ENCODE measurements around the gene PCDH17.

PCDH17 gene, protein sequence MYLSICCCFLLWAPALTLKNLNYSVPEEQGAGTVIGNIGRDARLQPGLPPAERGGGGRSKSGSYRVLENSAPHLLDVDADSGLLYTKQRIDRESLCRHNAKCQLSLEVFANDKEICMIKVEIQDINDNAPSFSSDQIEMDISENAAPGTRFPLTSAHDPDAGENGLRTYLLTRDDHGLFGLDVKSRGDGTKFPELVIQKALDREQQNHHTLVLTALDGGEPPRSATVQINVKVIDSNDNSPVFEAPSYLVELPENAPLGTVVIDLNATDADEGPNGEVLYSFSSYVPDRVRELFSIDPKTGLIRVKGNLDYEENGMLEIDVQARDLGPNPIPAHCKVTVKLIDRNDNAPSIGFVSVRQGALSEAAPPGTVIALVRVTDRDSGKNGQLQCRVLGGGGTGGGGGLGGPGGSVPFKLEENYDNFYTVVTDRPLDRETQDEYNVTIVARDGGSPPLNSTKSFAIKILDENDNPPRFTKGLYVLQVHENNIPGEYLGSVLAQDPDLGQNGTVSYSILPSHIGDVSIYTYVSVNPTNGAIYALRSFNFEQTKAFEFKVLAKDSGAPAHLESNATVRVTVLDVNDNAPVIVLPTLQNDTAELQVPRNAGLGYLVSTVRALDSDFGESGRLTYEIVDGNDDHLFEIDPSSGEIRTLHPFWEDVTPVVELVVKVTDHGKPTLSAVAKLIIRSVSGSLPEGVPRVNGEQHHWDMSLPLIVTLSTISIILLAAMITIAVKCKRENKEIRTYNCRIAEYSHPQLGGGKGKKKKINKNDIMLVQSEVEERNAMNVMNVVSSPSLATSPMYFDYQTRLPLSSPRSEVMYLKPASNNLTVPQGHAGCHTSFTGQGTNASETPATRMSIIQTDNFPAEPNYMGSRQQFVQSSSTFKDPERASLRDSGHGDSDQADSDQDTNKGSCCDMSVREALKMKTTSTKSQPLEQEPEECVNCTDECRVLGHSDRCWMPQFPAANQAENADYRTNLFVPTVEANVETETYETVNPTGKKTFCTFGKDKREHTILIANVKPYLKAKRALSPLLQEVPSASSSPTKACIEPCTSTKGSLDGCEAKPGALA (N-terminal part only)

GRCh38 chr13:57631596-57632275 lies at the start of gene PCDH17:
PCDH17 (plus strand) TSS chr13:57631744; CDS start chr13:57632547, 803 bp downstream.
- TF ChIP-seq, protein P1, sequence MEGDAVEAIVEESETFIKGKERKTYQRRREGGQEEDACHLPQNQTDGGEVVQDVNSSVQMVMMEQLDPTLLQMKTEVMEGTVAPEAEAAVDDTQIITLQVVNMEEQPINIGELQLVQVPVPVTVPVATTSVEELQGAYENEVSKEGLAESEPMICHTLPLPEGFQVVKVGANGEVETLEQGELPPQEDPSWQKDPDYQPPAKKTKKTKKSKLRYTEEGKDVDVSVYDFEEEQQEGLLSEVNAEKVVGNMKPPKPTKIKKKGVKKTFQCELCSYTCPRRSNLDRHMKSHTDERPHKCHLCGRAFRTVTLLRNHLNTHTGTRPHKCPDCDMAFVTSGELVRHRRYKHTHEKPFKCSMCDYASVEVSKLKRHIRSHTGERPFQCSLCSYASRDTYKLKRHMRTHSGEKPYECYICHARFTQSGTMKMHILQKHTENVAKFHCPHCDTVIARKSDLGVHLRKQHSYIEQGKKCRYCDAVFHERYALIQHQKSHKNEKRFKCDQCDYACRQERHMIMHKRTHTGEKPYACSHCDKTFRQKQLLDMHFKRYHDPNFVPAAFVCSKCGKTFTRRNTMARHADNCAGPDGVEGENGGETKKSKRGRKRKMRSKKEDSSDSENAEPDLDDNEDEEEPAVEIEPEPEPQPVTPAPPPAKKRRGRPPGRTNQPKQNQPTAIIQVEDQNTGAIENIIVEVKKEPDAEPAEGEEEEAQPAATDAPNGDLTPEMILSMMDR (IDR thresholded peaks at IDR 0.05; ENCODE audit: control insufficient read depth, extremely low read depth, insufficient read depth), result no peak
- H3K4me3 ChIP-seq (ENCODE audit: low read depth, low read length), result peak within 1 kb of the TSS; percentile 40
- DNase-seq (ENCODE audit: low read depth), result no peak

DNA sequence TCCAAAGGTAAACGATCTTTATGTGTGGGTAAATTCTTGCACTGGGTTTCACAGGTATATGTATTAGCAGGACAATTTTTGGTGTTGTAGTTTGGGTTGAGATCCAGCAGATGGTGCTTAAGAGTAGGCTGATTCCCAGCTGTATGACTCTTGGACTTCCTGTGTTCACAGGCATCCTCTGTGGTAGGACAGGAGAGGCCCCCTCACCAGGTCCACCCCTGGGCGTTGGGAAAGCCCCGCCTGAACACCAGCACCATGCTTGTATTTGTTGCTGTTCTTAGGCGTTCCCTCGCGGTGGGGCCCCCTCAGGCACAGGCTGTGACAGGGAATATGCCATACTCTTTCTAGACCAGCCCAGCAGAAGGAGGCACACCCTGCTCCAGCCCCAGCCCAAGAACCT lies 49.5 kb upstream of the PCDH17 start:
- no peak overlapping the region for H3K4me3 ChIP-seq (ENCODE audit: low read depth, low read length)
- TF ChIP-seq, protein P1 (IDR thresholded peaks at IDR 0.05; ENCODE audit: control insufficient read depth, extremely low read depth, insufficient read depth), result 0 out of 2 replicates have a peak, but pooled peaks have one; percentile 11
- no peak for DNase-seq (ENCODE audit: low read depth)

- peak; percentile 42 for DNase-seq (ENCODE audit: low read depth)
- TF ChIP-seq, protein P1 (IDR thresholded peaks at IDR 0.05; ENCODE audit: control insufficient read depth, extremely low read depth, insufficient read depth), result no peak
- no peak overlapping the region for H3K4me3 ChIP-seq (ENCODE audit: low read depth, low read length)
These were observed 48.0 kb upstream of the PCDH17 start for GRCh38 chr13:57583529-57583928.

DNA sequence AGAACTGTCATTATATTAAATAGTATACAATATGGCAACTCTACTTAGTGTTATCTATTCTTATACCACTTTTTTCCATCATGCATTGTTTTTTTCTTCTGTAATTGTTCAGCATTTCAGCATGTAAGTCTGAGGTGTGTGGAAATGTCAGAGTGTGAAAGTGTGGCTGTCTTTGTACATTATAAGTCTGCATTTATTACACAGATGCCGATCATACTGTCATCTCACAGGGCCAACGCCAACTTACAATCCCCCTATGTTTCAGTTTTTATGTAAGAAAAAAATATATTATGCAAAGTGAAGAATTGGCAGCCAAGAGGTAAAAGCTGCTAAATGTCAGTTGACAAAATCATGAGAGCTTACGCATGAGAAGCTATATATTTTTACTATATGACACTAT lies 42.9 kb upstream of the PCDH17 start:
- no peak for DNase-seq (ENCODE audit: low read depth)
- TF ChIP-seq, protein P1 (IDR thresholded peaks at IDR 0.05; ENCODE audit: control insufficient read depth, extremely low read depth, insufficient read depth), result no peak

DNA sequence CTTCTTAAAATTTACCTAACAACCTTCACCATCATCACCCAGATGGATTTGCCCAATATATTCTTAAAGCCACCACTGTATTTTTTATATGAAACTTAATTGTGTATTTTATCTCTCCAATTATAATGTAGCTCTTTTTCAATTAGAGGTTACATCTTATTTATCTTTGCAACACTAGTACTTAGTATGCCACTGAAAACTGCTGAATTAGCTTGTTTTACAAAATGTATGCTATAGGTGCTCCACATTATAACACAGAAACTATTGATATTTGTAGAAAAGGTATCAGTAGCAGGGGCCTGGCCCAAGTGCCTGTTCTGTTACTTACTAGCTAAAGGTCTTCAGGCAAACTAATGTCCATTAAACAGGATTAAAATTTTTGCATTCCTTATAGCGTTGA lies 35.8 kb upstream of the PCDH17 start:
- no peak for DNase-seq (ENCODE audit: low read depth)
- TF ChIP-seq, protein P1 (IDR thresholded peaks at IDR 0.05; ENCODE audit: control insufficient read depth, extremely low read depth, insufficient read depth), result no peak
- H3K4me3 ChIP-seq (ENCODE audit: low read depth, low read length), result no peak overlapping the region

More for the DNA sequence above, 42.9 kb upstream of the PCDH17 start:
- no peak overlapping the region for H3K4me3 ChIP-seq (ENCODE audit: low read depth, low read length)

DNA sequence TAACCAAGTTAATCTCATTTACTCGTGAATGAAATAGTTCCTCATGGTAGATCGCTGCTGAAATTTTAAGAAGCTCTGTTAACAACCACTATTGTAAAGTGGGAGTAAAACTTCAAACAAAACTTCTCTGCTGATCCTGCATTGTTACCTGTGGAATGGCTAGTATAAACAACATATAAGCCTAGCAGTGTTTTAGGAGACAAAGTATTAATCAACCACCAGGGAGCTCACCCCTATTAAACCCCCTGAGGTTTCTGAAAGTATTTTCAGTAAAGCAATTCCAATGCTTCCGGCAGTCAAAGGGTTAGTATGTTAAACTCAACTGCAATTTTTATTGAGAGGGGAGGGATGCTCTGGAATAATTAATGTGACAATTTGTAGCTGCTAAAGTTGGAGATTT lies 30.0 kb upstream of the PCDH17 start:
- H3K4me3 ChIP-seq (ENCODE audit: low read depth, low read length), result no peak overlapping the region
- no peak for DNase-seq (ENCODE audit: low read depth)
- TF ChIP-seq, protein P1 (IDR thresholded peaks at IDR 0.05; ENCODE audit: control insufficient read depth, extremely low read depth, insufficient read depth), result no peak

Data from LNCaP clone FGC (cell line).